Gastrocnemius medialis (tissue), 4 donors: ENCODE results near the gene OLFML2A.

Experiments used
- CTCF ChIP-seq, 5 experiments: fragments of 450-650 bp in 3 of 5; fragments of 200-600 bp in 2 of 5; sonication (generic) in 2 of 5; IDR thresholded peaks in 4 of 5; conservative IDR thresholded peaks in 1 of 5; 1 replicate in 4 of 5; 2 replicates in 1 of 5; pipeline ENCODE4 v1.5.1; 2016 to 2019; ENCODE audit warnings: antibody characterized with exemption in 5 of 5, mild to moderate bottlenecking in 3 of 5, moderate library complexity in 3 of 5
- POLR2A ChIP-seq, 2 donors: fragments of 450-650 bp; IDR thresholded peaks; one replicate each; pipeline ENCODE4 v1.6.1; 2017; ENCODE audit warnings: antibody characterized with exemption in 2 of 2, mild to moderate bottlenecking in 2 of 2, moderate library complexity in 2 of 2

GRCh38 chr9:124859803-124860581, 83.1 kb downstream of the OLFML2A start:
- TF ChIP-seq POLR2A (IDR thresholded peaks at IDR 0.05): no peak
- no peak for TF ChIP-seq CTCF (IDR thresholded peaks at IDR 0.05 in 4 of 5, conservative IDR thresholded peaks at IDR 0.05 in 1 of 5)
